Measurements from ENCODE around the gene PHRF1.

Gene PHRF1

DNA sequence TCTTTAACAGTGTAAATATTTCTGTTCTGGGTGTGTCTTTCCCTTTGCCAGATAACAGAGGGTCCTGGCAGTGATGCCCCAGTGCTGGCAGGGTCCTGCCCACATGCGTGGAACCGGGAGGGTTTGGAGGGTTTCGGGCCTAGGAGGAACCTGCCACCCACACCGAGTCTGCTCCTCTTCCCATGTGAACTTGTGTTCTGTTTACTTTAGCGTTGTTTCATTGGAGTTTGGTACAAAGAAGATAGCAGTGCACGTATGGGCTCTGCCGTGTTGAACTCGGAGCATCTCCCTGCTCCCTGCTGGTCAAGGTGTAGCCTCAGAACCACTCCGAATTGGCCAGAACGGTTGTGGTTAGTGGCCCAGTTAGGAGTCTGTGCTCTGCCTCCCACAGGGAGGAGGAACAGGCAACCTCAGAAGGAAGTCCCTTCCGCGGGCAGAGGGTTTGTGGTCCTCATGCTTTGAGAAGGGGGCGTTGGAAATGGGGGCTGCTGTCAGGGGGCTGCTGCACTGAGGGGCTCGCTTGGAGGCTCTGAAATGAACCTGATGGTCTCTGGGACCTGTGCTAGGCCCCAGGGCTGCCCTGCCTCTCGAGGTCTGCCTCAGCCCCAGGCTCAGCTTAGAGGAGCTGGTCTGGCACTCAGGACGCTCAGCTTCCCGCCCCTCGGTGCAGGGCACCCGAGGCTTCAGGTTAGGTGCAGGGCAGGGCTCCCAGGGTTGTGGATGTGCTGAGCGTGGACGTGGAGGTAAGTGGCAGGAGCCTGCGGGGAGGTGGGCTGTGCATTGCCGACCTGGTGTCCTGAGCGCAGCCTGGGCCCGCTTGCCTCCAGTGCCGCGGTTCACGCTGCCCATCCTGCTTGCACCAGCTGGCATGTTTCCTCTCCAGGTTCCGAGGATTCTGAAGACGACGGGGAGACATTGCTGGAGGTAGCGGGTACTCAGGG lies 10.4 kb downstream of the PHRF1 start:
- TF ChIP-seq GATA2 (IDR thresholded peaks at IDR 0.05; ENCODE audit: low read depth, low read length) = no peak
- no peak for TF ChIP-seq GATA3 (IDR thresholded peaks at IDR 0.05; ENCODE audit: low read depth, low read length)

DNA sequence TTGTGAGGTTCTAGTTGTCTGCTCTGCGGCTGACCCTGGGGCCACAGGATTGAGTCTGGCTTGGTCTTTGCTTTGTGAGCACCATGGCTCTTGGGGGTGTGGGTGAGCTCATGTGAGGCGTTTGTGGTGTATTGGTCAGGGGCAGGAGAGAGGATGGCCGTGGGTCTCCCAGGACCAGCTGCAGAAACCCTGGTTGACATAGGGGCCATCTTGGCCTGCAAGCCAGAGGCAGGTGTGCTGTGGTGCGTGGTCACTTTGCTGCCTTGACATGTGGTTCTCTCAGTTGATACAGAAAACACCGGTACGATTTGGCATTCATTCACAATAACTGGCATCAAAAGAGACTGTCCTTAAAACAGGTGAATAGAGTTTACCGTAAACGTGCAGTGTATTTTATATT lies 11.3 kb downstream of the PHRF1 start:
- no peak for TF ChIP-seq GATA2 (IDR thresholded peaks at IDR 0.05; ENCODE audit: low read depth, low read length)

DNA sequence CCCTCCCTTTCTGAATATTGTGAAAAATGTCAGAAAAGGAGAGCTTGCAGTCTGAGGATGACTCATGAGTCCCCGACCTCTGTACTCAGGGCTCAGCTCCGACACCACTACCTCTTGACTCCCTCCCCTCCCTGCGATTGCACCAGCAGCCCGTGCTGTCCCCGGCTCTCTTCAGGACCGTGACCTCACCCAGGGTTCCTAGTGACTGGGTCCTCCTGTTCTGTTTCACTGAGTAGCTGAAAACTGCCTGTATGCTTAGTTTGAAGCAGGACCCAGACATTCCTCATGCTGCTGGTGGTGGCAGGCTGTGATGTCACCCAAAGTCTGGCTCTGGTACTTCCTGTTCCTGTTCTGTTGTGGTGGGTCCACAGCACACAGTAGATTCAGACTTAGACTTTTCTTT lies 11.7 kb downstream of the PHRF1 start:
- TF ChIP-seq GATA2 (IDR thresholded peaks at IDR 0.05; ENCODE audit: low read depth, low read length) = no peak
- no peak for TF ChIP-seq GATA3 (IDR thresholded peaks at IDR 0.05; ENCODE audit: low read depth, low read length)

- TF ChIP-seq GATA3 (IDR thresholded peaks at IDR 0.05; ENCODE audit: low read depth, low read length) (no peak), GATA2 (IDR thresholded peaks at IDR 0.05; ENCODE audit: low read depth, low read length) (no peak)
These were observed 13.5 kb downstream of the PHRF1 start for GRCh38 chr11:589798-590197.

GRCh38 chr11:590997-591396 lies 14.7 kb downstream of the PHRF1 start:
- TF ChIP-seq GATA2 (IDR thresholded peaks at IDR 0.05; ENCODE audit: low read depth, low read length) (no peak), GATA3 (IDR thresholded peaks at IDR 0.05; ENCODE audit: low read depth, low read length) (no peak)

GRCh38 chr11:592501-592900 lies 16.2 kb downstream of the PHRF1 start:
- TF ChIP-seq GATA3 (IDR thresholded peaks at IDR 0.05; ENCODE audit: low read depth, low read length) = no peak
- no peak for TF ChIP-seq GATA2 (IDR thresholded peaks at IDR 0.05; ENCODE audit: low read depth, low read length)

DNA sequence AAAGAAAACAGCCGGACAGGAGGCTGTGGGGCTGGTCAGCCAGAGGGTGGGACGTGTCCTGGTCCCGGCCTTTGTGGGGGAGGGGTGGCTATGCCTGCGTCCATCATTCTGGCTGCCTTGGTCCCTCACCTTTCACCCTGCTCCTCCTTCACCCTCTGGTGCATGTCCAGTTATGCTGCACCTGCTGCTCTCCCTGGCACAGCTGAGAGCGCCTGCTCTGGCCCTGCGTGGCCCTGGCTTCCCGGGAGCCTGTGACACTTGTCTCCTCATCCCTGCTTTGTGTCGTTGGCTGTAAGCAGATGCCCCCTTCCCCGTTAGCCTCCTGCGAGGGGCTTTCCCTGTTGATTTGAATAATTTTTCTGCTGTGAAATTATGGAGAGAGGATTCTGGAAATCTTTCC lies 16.6 kb downstream of the PHRF1 start:
- TF ChIP-seq GATA2 (IDR thresholded peaks at IDR 0.05; ENCODE audit: low read depth, low read length) (no peak), GATA3 (IDR thresholded peaks at IDR 0.05; ENCODE audit: low read depth, low read length) (no peak)

GRCh38 chr11:593347-593746 lies 17.1 kb downstream of the PHRF1 start:
- TF ChIP-seq GATA3 (IDR thresholded peaks at IDR 0.05; ENCODE audit: low read depth, low read length) (no peak), GATA2 (IDR thresholded peaks at IDR 0.05; ENCODE audit: low read depth, low read length) (no peak)

DNA sequence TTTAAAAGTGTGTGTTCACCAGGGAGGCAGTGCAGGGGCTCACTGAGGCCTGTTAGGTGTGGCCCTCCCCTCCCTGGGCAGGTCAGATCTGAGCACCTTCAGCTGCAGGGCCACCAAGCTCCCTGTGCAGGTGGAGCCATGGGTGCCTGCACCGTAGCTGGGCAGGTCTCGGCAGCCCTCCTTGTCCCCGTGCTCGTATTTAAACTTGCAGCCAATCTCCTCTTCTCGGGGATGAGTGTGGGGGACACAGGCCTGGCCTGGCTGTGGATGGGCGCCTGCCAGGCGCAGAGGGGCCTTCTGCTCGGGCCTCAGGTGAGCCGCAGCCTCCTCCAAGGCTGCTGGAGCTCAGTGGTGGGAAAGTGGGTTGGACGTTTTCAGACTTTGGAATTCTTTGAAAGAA lies 19.1 kb downstream of the PHRF1 start:
- TF ChIP-seq GATA3 (IDR thresholded peaks at IDR 0.05; ENCODE audit: low read depth, low read length) (no peak), GATA2 (IDR thresholded peaks at IDR 0.05; ENCODE audit: low read depth, low read length) (no peak)

DNA sequence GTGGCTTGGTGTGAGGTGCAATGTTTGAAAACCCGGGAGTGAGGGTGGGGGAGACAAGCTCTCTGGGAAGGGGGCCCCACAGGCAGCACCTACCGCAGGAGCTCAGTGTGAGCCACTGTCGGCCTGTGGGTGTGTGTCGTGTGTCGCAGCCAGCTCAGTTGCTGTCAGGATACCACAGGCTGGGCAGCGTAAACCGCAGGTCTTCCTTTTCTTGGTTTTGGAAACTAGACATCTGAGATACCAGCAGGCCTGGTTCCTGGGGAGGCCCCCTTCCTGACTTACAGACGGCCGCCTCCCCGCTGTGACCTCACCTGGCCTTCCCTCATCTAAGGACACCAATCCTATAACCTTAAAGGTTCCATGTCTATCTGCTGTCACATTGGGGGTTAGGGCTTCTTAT lies 20.1 kb downstream of the PHRF1 start:
- TF ChIP-seq GATA2 (IDR thresholded peaks at IDR 0.05; ENCODE audit: low read depth, low read length) (no peak), GATA3 (IDR thresholded peaks at IDR 0.05; ENCODE audit: low read depth, low read length) (no peak)

- no peak for TF ChIP-seq GATA2 (IDR thresholded peaks at IDR 0.05; ENCODE audit: low read depth, low read length)
- no peak for TF ChIP-seq GATA3 (IDR thresholded peaks at IDR 0.05; ENCODE audit: low read depth, low read length)
These were observed 21.0 kb downstream of the PHRF1 start for GRCh38 chr11:597166-597725.

DNA sequence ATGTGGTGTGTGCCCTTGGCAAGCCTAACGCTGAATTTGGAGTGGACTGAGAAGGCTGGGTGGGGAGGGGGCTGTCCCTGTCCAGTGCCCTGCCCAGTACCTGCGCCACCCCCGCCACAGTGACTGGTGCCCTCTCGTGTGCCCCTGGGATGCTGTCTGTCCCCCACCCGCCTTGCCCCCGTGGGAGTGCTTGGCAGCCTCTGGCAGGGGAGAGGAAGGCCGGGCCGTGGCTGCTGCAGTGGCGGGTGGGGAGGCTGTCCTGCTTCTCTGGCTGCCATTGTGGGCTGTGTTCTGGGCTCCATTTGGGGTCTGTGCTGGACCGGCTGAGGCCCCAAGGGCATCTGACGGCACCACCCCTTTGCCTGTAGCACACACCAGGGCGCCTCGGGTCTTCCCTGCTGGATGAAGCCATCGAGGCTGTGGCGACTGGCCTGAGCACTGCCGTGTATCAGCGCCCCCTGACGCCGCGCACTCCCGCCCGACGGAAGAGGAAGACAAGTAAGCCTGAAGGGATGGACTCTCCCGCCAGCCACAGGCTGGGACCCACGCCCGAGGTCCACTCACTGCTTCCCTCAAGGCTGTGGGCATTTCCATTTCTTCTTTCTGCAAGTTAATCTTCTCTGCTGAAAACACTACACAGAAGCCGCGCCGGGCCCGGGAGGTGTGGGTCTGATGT lies 21.9 kb downstream of the PHRF1 start:
- TF ChIP-seq GATA3 (IDR thresholded peaks at IDR 0.05; ENCODE audit: low read depth, low read length) = no peak

- no peak for TF ChIP-seq GATA2 (IDR thresholded peaks at IDR 0.05; ENCODE audit: low read depth, low read length)
These were observed 25.4 kb downstream of the PHRF1 start for GRCh38 chr11:601573-602245.

GRCh38 chr11:603154-603553 lies 26.9 kb downstream of the PHRF1 start:
- TF ChIP-seq GATA3 (IDR thresholded peaks at IDR 0.05; ENCODE audit: low read depth, low read length) = no peak
- no peak for TF ChIP-seq GATA2 (IDR thresholded peaks at IDR 0.05; ENCODE audit: low read depth, low read length)
